Stimulated activated CD8-positive, alpha-beta memory T cell treated with anti-CD3 and anti-CD28 coated beads, Interleukin-15, amount 100 ng/mL, for 1 hour (primary cell): ENCODE results near the gene CHST11.

Source experiments
- DNase-seq: peaks from one replicate; pipeline ENCODE4 v3.0.0-alpha.2; 2020; ENCODE audit warnings: low read depth

Gene CHST11

DNA sequence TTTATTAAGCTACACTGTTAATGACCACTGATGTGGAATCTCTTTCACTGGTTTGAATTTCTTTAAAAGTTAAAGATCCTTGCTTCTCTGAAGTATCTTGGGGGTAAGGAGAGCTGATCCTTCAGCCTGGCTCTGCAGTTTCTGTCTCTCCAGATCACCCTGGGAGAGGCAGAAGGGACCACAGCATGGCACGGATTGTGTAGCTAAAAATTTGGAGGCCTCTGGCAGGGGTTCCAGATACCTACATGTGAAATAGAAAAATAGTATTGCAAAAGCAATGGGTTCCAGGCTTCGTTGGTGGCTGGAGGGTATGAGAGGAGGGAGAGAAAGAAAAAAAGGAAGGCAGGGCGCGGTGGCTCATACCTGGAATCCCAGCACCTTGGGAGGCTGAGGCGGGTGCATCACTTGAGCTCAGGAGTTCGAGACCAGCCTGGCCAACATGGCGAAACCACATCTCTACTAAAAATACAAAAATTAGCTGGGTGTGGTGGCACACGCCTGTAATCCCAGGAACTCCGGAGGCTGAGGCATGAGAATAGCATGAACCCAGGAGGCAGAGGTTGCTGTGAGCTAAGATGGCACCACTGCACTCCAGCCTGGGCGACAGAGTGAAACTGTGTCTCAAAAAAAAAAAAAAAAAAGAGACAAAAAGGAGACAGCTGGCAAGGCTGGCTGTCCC is 3.4 kb downstream of the CHST11 start:
- no peak for DNase-seq

DNA sequence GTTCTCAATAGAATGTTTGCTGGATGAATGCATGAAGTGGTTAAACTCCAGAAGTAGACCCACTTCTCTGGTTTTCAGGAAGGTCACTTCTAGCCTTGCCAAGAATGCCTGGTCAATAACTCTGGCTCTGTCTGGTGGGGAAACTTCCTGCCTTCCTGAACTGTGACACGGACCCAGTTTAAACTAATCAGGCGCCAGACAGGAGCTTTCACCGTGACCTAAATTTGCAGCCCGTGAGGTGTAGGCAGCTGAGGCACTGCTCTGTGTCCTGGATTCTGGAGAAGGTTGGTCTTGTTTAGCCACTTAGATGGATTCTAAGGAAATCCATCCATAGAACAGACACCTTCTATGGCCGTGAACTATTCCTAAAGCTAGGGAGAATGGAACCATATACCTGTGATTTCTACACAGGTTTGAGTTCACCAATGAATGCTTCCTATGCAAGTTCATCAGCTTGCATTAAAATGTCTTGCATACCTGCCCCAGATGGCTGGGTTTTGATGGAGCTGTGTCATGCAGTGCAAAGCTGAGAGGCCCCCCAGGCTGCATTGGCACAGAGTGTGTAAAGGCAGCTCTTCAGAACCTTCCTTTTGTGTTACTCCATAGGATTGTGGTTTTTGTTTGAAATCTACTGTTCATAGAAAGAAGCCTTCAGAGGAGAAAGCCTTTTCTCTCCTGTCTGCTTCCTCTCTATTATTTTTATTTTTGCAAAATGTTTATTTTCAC is 4.4 kb downstream of the CHST11 start:
- no peak for DNase-seq

DNA sequence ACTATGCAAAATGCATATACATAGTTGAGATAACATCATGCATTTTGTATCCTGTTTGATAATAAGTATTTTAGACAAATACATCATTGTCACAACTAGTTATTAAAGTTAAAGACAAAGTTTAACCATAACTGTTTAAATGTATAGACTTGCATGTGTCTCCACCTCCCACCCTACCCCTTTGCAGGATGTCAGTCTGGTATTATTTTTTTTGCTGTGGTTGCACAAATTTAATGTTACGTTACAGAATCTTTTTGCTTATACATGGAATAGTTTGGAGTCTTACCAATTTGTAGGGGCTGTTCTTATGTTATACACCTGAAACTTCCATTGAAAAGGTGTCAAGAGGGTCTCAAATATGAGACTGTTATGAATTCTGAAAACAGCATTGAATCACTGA is 5.6 kb downstream of the CHST11 start:
- DNase-seq: no peak

DNA sequence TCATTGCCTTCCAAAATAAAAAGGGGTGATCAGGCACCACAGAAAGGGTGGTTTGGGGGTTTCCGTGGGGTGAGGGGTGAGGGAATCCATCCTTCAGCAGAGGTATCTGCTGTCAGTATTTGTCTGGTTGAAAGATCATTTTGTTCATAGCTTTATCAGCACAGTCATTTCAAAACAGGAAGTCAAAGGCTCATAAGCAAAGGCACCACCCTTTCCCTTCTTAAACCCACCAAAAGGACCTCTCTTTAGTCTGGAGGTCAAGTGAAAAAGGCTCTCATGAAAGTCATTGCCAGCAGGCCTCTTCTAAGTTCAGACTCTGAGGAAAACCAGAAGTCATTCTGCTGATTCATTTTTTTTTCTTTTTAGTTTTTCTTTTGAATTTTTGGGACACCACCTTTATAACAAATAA is 6.2 kb downstream of the CHST11 start:
- DNase-seq: no peak

DNA sequence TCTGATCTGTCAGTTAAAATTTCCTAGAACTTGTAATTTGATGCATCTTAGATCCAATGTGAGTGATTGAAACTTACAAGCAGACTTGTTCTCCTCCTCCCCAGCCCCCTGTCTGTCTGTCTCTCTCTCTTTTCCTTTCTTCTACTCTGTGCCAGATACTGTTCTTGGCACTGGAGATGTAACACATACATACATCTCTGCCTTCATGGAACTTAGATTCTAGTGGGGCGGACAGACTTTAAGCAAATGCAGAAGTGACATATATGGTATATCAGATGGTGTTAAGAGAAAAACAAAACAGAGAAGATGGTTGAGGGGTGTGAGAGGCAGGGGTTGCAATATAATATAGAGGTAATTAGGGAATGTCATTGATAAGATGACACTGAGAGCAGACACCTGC is 6.6 kb downstream of the CHST11 start:
- DNase-seq: no peak

DNA sequence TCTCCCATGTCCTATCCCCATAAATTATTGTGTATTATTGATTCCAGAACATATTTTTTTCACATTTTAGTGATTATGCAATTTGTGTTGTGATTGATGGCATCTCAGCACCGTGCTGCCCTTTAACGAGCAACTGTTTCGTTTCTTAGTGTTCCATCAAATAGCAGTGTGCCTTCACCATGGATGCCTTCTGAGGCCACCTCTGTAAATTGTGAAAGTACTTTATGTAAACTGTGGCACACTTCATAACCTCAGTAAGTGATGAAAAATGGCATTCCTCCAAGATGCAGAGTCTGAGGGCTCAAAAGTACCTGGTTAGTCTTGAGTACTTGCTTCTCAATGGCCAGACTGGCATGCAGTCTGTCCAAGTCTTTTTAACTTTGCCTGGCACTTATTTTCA is 8.2 kb downstream of the CHST11 start:
- DNase-seq: no peak

DNA sequence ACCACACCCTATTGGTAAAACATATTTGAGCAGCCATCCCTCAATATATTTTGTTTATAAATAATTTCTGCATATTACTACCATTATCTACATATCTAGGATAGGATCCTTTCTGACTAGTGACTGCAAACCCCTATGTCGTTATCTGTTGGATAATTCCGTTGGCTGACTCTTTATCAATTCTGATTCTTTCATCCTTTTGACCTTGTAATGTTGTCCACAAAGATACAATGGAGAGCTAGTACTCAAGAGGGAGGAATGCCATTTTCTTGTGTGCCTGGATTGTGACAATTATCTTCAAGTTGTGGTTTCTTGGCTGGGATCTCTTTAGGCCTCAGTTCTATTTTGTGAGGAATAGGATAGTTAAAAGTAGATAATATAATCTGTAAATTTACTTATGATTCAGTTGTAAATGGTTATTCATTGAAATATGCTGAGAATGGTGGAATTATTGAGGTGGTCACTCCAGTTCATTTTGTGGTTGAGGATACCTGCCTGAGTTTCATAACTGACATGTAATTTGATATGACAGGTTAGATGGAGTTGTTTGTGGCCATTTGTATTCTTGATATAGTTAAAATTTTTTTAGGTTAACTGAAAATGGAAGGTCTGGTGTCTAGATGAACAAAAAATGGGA is 10.1 kb downstream of the CHST11 start:
- no peak for DNase-seq

DNA sequence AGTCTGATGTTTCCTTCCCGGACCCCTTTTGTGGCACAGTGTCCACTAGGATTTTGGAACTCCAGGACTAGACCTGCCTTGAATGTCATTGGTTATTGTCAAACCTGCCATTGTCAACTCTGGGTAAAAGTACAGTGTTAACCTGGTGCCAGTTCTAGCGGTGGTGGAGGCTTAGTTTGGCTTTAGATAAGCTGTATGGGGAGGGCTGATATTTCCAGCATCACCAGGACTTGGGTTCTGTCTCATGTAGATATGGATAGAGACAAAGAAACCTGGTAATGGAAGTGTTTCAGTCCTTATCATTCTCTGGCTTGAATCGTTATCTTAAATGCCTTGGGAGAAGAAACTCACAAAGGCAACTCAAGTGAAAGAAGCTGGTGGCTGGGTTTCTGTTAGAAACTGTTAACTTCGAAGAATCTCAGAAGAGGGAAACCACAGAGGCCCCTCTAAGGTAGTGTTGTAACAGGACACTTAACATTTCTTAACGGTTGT is 10.6 kb downstream of the CHST11 start:
- DNase-seq: no peak

DNA sequence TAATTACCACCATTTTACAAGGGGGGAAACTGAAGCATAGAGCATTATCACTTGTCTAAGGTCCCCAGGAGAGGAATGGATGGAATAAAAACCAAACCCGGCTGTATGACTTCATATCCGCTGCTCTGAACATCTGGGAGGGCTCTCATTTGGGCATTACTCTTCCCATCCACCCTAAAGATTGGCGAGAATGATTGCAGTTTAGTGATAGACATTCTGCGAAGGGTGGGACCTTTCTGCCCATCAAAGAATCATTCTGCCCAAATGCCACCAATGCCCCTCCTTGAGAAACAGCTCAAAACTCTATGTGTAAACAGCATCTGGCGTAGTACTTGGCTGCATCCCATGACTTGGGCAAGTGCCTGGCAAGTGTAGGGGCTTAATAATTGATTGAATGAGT is 11.6 kb downstream of the CHST11 start:
- no peak for DNase-seq

DNA sequence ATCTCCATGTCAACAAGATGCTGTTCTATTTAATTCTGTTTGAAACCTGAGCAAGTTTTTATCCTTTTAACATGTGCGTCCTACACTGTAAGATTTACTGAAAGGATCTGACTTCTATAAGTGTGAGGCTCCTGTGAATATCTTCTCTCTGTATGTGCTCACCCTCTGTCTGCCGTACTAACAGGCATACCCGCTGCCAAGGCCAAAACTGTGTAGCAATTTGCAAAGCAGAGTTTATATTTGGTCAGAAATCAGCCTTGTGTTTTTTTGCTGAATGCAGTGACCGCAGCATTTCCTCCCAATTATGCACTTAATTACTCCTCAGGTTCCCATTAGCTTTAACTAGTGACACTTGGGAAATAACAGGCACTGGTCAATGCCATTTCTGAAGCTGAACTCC is 12.3 kb downstream of the CHST11 start:
- no peak for DNase-seq

DNA sequence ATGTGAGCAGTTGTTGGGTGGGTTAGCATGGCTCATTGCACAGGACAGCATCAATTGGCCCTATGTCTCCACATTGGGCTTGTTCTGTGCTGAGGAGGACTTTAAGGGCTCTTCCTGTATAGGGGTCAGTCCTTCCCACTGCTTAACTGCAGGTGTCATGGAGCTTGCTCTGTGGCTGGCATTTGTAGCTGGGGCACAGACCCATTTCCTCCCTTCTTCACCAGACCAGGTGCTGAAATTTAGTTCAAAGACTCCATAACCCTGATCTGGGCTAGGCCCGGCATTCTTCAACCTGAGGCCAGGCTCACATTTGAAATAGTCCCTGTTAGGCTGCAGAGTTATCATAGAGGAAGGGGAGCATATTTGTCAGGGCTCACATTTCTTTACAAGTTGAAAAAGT is 12.8 kb downstream of the CHST11 start:
- DNase-seq: no peak

DNA sequence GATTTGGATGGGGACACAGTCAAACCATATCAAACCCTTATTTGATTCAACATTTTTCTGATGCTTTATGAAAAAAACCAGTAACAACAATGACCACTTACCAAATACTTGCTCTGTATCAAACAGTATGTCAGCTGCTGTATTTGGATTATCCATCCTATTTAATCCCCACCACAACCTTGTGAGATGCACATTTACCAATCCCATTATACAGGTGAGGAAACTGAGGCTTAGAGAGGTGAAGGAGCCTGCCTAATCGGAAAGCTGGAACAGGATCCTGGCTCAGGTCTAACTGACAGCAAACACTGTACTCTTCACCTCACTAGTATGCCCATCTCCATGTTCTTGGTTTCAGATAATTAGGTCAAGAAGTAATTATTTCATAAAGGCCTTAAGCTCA is 13.8 kb downstream of the CHST11 start:
- DNase-seq: no peak

DNA sequence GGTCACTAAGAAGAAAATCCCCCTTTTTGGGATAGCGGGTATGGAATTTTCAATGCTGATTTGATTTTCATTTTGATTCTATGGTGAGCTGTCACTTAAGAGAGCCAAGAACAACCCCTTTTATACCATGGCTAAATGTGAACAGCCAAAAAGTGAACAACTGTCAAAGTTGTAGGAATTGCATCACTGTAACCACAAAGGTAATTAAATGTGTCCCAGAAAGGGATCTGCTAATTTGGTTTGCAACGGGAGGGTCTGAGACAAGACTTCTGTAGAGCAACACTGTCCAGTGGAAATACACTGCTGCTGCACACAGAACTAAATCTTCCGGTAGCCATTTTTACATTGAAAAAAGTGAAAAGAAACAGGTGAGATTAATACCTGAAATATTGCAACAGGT is 14.6 kb downstream of the CHST11 start:
- no peak for DNase-seq

DNA sequence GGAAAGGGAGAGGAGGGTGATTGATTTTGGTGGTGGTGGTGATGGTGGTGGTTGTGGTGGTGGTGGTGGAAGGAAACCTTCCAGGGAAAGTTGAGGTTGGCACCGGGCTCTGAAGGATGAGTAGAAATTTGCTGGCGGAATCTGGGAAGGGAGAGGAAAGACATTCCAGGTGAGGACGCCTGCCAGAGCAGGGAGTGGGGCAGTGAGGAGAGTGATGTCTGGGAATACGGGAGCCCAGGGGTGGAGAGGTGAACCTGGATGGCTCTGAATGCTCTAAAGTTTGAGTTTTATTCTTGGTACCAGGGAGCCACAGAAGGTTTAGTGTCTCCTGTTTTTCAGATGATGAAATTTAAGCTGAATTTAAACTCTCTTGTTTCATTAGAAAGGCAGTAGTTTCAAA is 16.0 kb downstream of the CHST11 start:
- DNase-seq: no peak

DNA sequence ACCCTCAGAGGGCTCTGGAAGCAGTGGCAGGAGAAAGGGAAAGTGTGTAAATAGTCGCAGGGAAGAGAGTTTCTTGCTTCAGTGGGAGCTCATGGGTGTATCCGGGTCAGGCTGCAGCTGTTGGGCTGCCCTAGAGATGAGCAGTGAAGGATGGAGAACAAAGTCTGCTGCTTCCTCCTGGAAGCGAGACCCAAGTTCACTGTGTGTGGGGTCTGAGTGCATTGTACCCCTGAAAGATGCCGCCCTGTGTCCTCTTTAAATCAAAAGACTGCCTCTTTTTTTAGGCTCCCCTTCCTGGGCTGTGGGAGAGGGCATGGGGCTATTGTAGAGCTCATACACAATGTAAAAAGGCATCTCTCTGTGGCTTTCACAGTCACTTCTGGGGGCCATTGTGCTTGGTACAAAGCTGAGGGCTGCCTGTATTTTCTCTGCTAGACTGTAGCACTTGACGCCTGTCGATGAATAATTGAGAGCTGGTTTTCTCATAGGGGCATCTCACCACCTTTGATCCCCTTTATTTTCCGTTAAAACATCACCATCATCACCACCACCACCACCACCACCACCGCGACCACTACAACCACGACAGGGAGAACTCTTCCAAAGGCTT is 16.7 kb downstream of the CHST11 start:
- no peak for DNase-seq

DNA sequence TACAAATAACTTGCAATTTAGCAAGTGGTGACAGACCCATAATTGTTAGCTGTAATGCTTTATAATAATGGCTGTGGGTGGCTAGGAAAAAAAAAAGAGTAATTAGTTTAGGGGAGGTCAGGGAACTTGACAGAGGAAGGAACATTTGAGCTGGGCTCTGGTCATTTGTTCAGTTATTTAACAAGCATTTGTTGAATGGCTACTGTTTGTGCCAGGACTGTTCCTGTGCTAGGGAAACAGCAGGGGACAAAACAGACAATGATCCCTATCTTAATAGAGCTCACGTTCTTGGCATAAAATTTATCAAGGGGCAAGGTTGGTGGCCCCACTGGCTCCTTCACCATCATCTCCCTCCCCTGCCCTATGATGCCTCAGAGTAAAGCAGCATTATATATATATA is 18.5 kb downstream of the CHST11 start:
- DNase-seq: no peak

DNA sequence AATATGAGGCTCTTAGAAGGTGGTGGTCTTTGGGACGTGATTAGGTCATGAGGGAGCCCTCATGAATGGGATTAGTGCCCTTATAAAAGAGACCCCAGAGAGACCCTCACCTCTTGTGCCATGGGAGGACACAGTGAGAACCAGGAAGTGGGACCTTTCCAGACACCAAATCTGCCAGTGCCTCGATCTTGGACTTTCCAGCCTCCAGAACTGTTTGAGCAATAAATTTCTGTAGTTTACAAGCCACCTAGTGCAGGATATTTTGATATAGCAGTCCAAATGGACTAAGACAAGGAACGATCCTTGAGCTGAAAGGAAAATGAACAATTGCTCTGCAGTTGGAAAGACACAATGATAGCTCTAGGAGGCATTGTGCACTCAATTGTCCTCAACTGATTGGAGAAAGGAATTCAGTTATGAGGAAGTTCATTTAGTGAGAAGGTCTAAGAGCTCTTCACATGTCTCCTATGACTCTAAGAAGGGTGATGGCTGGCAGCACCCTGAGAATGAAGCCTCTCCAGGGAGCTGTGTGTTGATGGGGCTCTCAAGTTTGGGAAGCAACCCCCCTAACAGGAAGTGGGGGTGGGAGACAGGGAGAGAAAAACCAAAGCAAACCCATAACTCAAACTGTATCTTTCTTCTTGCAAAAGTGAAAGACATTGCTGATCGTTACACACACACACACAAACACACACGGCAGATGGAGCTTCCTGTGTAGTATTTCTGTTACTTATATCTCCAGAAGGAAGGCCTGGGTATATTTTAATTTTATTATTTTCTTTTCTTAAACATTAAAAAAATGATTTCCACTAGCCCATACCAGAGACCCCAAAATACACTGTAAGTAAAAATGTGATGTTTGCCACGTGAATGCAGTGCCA is 21.0 kb downstream of the CHST11 start:
- no peak for DNase-seq

DNA sequence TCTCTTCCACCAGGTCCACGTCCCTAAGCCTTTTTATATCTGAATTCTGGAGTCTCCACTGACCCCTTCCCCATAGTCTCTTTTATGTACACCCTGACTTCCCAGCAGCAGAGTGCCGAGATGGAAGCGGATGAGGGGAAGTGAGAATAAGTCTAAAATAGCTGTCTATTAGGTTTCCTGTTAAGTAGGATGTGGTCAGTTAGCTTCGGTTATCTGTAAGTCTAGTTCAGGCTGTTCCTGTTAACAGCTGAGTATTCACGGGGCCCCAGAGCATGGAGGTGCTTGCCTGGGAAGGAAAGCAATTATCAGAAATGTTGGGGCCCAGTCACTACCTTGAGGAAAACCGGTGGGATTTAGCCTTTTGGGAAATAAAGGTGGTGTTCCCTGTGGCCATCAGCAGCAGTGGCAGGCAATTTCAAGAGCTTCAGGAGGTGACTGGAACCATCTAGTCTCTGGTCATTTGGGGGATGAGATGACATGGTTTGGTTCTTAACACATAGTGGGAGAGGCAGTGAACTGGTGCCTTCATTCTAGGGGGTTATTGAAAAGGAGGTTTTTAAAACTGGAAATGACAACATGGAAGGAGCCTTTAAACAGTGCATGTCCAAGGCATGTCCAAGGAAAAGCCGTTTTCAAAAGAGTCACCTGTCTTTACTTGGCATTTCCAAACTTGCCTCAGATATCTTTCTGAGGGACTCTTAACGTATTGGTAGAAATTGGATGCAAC is 21.8 kb downstream of the CHST11 start:
- DNase-seq: no peak

DNA sequence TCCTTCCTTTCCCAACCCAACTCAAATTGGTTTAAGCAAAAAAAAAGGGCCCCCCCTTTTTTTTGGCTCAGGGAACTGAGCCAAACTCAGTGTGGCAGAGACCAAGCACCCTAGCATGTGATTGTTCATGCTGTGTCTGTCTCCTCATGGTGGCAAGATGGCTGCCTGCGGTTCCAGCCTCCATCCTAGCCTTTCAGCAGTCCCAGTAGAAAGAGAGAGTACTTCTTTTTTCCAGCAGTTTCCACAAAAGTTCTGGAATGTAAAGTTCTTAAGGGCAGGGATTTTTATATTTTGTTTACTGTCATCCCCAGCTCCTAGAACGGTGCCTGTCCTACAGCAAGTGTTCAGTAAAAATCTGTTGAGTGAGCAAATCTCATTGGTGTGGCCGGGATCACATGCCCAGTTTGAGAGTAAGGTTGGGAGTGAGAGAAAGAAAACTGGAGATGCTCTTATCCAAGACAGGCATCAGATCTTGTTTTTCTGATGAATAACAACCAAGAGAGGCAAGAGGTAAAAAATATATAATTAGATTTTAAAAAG is 22.4 kb downstream of the CHST11 start:
- no peak for DNase-seq

DNA sequence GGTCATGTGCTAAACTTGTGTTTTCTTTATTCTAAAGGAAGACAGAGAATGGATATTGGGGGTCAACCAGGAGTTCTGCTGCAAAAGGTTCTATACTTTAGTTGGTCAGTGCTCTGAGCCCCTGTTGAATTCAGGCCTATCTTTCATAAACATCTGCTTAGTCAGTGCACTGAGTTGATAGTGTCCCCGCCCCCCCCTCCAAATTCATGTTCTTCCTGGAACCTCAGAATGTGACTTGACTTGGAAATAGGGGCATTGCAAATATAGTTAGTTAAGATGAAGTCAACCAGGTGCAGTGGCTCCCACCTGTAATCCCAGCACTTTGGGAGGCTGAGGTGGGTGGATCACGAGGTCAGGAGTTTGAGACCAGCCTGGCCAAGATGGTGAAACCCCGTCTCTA is 23.3 kb downstream of the CHST11 start:
- DNase-seq: no peak
